ENCODE data around the gene TATDN3. TPM values are rescaled to one million over a fixed set of nuclear protein-coding genes. Genes with fewer than 3 reads are reported as not detected.

The TATDN3 gene
- total and polyA plus RNA-seq, 9 of the 15 experiments (the other 6 are each of a cell fraction or from before 2014, with no cell fraction given) = 18.3 to 79.9 (median 28.2) TPM

DNA sequence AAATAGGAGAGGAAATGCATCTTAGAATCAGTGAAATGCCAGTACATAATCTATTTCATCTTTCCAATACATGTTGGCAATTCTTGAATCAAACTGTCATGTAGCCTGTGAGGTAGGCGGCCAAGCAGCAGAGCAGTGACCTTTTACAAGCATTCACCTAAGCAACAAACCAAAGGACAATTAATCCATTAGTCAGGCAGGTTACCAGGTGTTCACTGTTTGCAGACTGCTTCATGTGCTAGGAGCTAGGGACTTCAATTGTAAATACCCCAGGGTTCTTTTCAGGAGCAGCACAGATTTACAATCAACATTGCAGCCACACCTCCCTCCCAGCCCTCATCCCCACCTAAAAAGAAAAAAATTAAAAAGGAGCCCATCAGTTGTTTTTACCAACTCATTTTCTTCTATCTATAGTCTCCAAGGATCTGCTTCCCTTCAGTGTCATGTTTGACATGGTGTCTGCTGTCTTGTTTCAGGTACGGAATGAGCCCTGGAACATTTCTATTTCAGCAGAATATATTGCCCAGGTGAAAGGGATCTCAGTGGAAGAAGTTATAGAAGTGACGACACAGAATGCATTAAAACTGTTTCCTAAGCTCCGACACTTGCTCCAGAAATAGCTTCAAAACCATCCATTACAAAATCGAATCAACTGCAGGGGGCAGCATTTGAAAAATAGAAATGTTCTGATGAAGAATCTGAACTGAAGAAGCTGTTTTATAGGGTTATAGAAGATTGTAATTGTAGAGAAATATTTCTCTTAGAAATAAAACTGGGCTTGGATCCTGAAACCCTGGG, 23.0 kb downstream of the TATDN3 start (continued):
- TF ChIP-seq, protein P1, sequence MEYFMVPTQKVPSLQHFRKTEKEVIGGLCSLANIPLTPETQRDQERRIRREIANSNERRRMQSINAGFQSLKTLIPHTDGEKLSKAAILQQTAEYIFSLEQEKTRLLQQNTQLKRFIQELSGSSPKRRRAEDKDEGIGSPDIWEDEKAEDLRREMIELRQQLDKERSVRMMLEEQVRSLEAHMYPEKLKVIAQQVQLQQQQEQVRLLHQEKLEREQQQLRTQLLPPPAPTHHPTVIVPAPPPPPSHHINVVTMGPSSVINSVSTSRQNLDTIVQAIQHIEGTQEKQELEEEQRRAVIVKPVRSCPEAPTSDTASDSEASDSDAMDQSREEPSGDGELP (CRISPR knock-in tag; IDR thresholded peaks at IDR 0.05; ENCODE audit: borderline replicate concordance) = no peak
- TF ChIP-seq RBM17 (IDR thresholded peaks at IDR 0.05; ENCODE audit: borderline replicate concordance, low read depth, low read length) = no peak
- no peak for TF ChIP-seq SMARCA5 (IDR thresholded peaks at IDR 0.05)
- no peak for TF ChIP-seq ZNF699 (CRISPR knock-in tag; IDR thresholded peaks at IDR 0.05; ENCODE audit: insufficient replicate concordance)
- no peak for TF ChIP-seq HIVEP1 (CRISPR knock-in tag; IDR thresholded peaks at IDR 0.05)
- no peak for TF ChIP-seq EGR1 (conservative IDR thresholded peaks at IDR 0.05)
- no peak for TF ChIP-seq SREBF1 (IDR thresholded peaks at IDR 0.05; ENCODE audit: borderline replicate concordance, low read depth, low read length)
- TF ChIP-seq, protein P2, sequence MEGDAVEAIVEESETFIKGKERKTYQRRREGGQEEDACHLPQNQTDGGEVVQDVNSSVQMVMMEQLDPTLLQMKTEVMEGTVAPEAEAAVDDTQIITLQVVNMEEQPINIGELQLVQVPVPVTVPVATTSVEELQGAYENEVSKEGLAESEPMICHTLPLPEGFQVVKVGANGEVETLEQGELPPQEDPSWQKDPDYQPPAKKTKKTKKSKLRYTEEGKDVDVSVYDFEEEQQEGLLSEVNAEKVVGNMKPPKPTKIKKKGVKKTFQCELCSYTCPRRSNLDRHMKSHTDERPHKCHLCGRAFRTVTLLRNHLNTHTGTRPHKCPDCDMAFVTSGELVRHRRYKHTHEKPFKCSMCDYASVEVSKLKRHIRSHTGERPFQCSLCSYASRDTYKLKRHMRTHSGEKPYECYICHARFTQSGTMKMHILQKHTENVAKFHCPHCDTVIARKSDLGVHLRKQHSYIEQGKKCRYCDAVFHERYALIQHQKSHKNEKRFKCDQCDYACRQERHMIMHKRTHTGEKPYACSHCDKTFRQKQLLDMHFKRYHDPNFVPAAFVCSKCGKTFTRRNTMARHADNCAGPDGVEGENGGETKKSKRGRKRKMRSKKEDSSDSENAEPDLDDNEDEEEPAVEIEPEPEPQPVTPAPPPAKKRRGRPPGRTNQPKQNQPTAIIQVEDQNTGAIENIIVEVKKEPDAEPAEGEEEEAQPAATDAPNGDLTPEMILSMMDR (IDR thresholded peaks at IDR 0.05 in 2 of 3, conservative IDR thresholded peaks at IDR 0.05 in 1 of 3; ENCODE audit: insufficient read depth in 2 of 3, low read depth in 1 of 3, low read length in 3 of 3) = peak in 2 of 3 experiments; percentile 39 to 49; a peak in 2 of 6 replicates
